A673 (cell line): Measurements from ENCODE around the gene STK10. TPM values are rescaled to one million over a fixed set of nuclear protein-coding genes. Genes with fewer than 3 reads are reported as not detected.

Source experiments
- BruUV-seq: library from RNA; stranded (reverse); fragments of 400-500 nt; replicated peaks from 2 replicates; lab custom pipeline; 2021; lab: Mats Ljungman, UMichigan
- CTCF ChIA-PET: fragments of 300-600 bp; sonication (Branson Sonifier 250); formaldehyde crosslinking; loops from one replicate; lab custom pipeline; 2022; ENCODE audit warnings: antibody characterized with exemption; lab: Charles Lee
- POLR2A ChIA-PET: fragments of 300-600 bp; sonication (Branson Sonifier 250); formaldehyde crosslinking; loops from one replicate; lab custom pipeline; 2022; ENCODE audit warnings: antibody characterized with exemption; ENCODE audit not compliant: low non-redundant PET; lab: Charles Lee
- DNase-seq: peaks from one replicate; pipeline ENCODE4 v3.0.0-alpha.2; 2015; ENCODE audit warnings: low spot score
- H3K27ac ChIP-seq: fragments of 200-600 bp; sonication (generic); 2 replicates; pipeline ENCODE4 v1.5.1; 2016; ENCODE audit warnings: mixed run types, low read depth, mild to moderate bottlenecking, mixed read lengths, antibody characterized with exemption, low read length; ENCODE audit not compliant: poor library complexity, severe bottlenecking
- H3K27me3 ChIP-seq: fragments of 200-600 bp; sonication (generic); replicated peaks from 2 replicates; pipeline ENCODE4 v1.6.1; 2017; ENCODE audit warnings: mixed run types, low read depth, mild to moderate bottlenecking, mixed read lengths, antibody characterized with exemption, low read length; ENCODE audit not compliant: insufficient read depth, poor library complexity
- H3K36me3 ChIP-seq: fragments of 200-600 bp; sonication (generic); 2 replicates; pipeline ENCODE4 v1.6.1; 2016; ENCODE audit warnings: mixed run types, mild to moderate bottlenecking, mixed read lengths, antibody characterized with exemption, low read length; ENCODE audit not compliant: insufficient read depth, poor library complexity, severe bottlenecking
- H3K4me1 ChIP-seq: fragments of 200-600 bp; sonication (generic); 2 replicates; pipeline ENCODE4 v1.6.1; 2017; ENCODE audit warnings: mixed run types, mild to moderate bottlenecking, mixed read lengths, antibody characterized with exemption, low read length; ENCODE audit not compliant: insufficient read depth, poor library complexity, severe bottlenecking
- H3K4me3 ChIP-seq: fragments of 200-600 bp; sonication (generic); 2 replicates; pipeline ENCODE4 v1.5.1; 2016; ENCODE audit warnings: low read depth, mixed run types, mild to moderate bottlenecking, mixed read lengths, low read length; ENCODE audit not compliant: poor library complexity, severe bottlenecking
- H3K9me3 ChIP-seq: fragments of 200-600 bp; sonication (generic); 2 replicates; pipeline ENCODE4 v1.6.1; 2016; ENCODE audit warnings: mixed run types, low read depth, mild to moderate bottlenecking, mixed read lengths, antibody characterized with exemption, low read length; ENCODE audit not compliant: poor library complexity, severe bottlenecking
- CTCF ChIP-seq: fragments of 300-800, 200-600 bp; sonication (generic); conservative IDR thresholded peaks from 2 replicates; pipeline ENCODE4 v1.5.1; 2017; ENCODE audit warnings: low read depth, mild to moderate bottlenecking, antibody characterized with exemption, low read length, moderate library complexity, mixed read lengths
- EZH2 ChIP-seq: fragments of 200-600 bp; sonication (generic); IDR thresholded peaks from 2 replicates; pipeline ENCODE4 v1.6.1; 2017; ENCODE audit warnings: borderline replicate concordance, low read depth, mild to moderate bottlenecking, mixed read lengths, antibody characterized with exemption, low read length; ENCODE audit not compliant: poor library complexity, severe bottlenecking
- intact Hi-C: fragments of 100-400 bp; cut with micrococcal nuclease; formaldehyde crosslinking; loops from one replicate; pipeline ENCODE4 v1.10.0; 2022; ENCODE audit not compliant: unreplicated experiment
- total RNA-seq: library from RNA; stranded (reverse); gene quantifications from 2 replicates; pipeline ENCODE4 v1.2.3, GENCODE V29; 2021

The STK10 gene
- total RNA-seq, 1 experiment from 2014 or later, result 3.8 TPM

GRCh38 chr5:172065431-172066065 lies 122.5 kb downstream of the STK10 start:
- H3K4me1 ChIP-seq, result no peaks in the 10 kb centered on the region
- POLR2A ChIA-PET, result no interaction called here
- intact Hi-C loops, result no loop called here
- no peak overlapping the region for H3K27ac ChIP-seq
- no peak overlapping the region for H3K4me3 ChIP-seq
- BruUV-seq, result no TSS peak
- TF ChIP-seq EZH2 (no peak), CTCF (no peak)
- CTCF ChIA-PET, result no interaction called here
- no peaks in the 10 kb centered on the region for H3K36me3 ChIP-seq
- no peak for DNase-seq
- no peaks in the 10 kb centered on the region for H3K9me3 ChIP-seq
- H3K27me3 ChIP-seq, result no peaks in the 10 kb centered on the region

GRCh38 chr5:172064766-172065165 lies 123.3 kb downstream of the STK10 start:
- H3K9me3 ChIP-seq, result no peaks in the 10 kb centered on the region
- POLR2A ChIA-PET, result no interaction called here
- DNase-seq, result no peak
- no peak for TF ChIP-seq EZH2
- TF ChIP-seq CTCF, result no peak
- no TSS peak for BruUV-seq
- H3K4me3 ChIP-seq, result no peak overlapping the region
- no peaks in the 10 kb centered on the region for H3K36me3 ChIP-seq
- CTCF ChIA-PET, result no interaction called here
- intact Hi-C loops, result no loop called here
- no peak overlapping the region for H3K27ac ChIP-seq
- H3K27me3 ChIP-seq, result no peaks in the 10 kb centered on the region
- no peaks in the 10 kb centered on the region for H3K4me1 ChIP-seq

DNA sequence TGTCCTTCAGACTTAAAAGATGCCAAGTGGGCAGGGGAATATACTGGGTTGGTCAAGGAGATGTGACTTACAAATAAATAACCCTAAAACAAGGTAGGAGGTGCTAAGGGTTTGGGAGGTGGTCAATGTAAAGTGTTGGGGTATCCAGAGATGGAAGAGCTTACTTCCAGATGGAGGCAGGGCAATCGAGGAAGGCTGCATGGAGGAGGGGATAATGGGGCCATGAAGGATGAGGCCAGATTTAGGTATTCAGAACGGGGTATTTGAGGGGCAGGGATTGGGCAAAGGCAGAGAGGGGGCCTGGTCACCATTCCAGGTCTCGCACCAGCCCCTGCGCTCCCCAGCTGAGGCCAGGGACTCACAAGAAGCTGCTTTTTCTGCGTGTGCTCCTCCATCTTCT lies 123.7 kb downstream of the STK10 start:
- intact Hi-C loops, result no loop called here
- Histone ChIP-seq H3K27me3 (no peaks in the 10 kb centered on the region), H3K36me3 (no peaks in the 10 kb centered on the region), H3K4me1 (no peaks in the 10 kb centered on the region), H3K9me3 (no peaks in the 10 kb centered on the region), H3K4me3 (no peak overlapping the region), H3K27ac (no peak overlapping the region)
- ChIA-PET CTCF (no interaction called here), POLR2A (no interaction called here)
- BruUV-seq, result no TSS peak
- TF ChIP-seq CTCF, result no peak
- TF ChIP-seq EZH2, result no peak
- no peak for DNase-seq
